Esophagus squamous epithelium (tissue), 5 donors: ENCODE measurements around the gene FHL2. TPM values are rescaled to one million over a fixed set of nuclear protein-coding genes. Genes with fewer than 3 reads are reported as not detected.

ENCODE experiments used
- DNase-seq: peaks from one replicate; lab custom pipeline; 2025; lab: John Stamatoyannopoulos, UW
- H3K27ac ChIP-seq, 4 donors: fragments of 200-600 bp; sonication (generic); one replicate each; pipeline ENCODE4 v1.5.1; 2016 to 2019; ENCODE audit warnings: mild to moderate bottlenecking in 1 of 4
- H3K27me3 ChIP-seq, 4 donors: fragments of 200-600 bp; sonication (generic); 1 replicate in 3 of 4; 2 replicates in 1 of 4; pipeline versions ENCODE4 v1.5.1 to v1.6.0; 2017 to 2021; ENCODE audit warnings: antibody characterized with exemption in 1 of 4
- H3K36me3 ChIP-seq, 3 donors: fragments of 200-600 bp; sonication (generic); one replicate each; pipeline ENCODE4 v1.5.1; 2016 to 2019
- H3K4me1 ChIP-seq, 3 donors: fragments of 200-600 bp; sonication (generic); one replicate each; pipeline ENCODE4 v1.5.1; 2017 to 2019
- H3K4me3 ChIP-seq, 4 donors: fragments of 200-600 bp; sonication (generic); 1 replicate in 3 of 4; 2 replicates in 1 of 4; pipeline ENCODE4 v1.5.1; 2016 to 2019; ENCODE audit warnings: mild to moderate bottlenecking in 2 of 4, moderate library complexity in 1 of 4
- H3K9me3 ChIP-seq, 3 donors: fragments of 200-600 bp; sonication (generic); one replicate each; pipeline ENCODE4 v1.5.1; 2016 to 2019
- POLR2A ChIP-seq, 4 donors: fragments of 450-650 bp; IDR thresholded peaks; one replicate each; pipeline ENCODE4 v1.6.1; 2017; ENCODE audit warnings: antibody characterized with exemption in 4 of 4, mild to moderate bottlenecking in 4 of 4, moderate library complexity in 3 of 4
- WGBS, 2 donors: methylation state at CpG; one replicate each; pipeline ENCODE4 v1.1.5; 2018; 5-methylcytosine and 5-hydroxymethylcytosine counted together
- intact Hi-C: fragments of 100-400 bp; cut with DNase I; formaldehyde crosslinking; loops from one replicate; pipeline ENCODE4 v1.15.0; 2022
- total RNA-seq, 4 donors: library from RNA; depleted of rRNA; stranded (reverse); fragments of >200 nt; gene quantifications; one replicate each; pipeline ENCODE4 v1.1.0, GENCODE V29; 2016
- TF ChIP-seq, protein P1 (sequence below), 6 experiments: fragments of 450-650 bp in 4 of 6; fragments of 200-600 bp in 2 of 6; sonication (generic) in 2 of 6; IDR thresholded peaks; one replicate each; pipeline ENCODE4 v1.5.1; 2016 to 2019; ENCODE audit warnings: antibody characterized with exemption in 6 of 6, mild to moderate bottlenecking in 4 of 6, moderate library complexity in 4 of 6
- donor health status: DM: yes; HTN: yes; CAD: no.

The FHL2 gene
- total RNA-seq, 4 donors from 2014 or later: 46.1 to 89.1 (median 54.7) TPM

- peaks cover 0 to 18% (median 0%) of the 10 kb centered on the region in 4 donors for H3K27me3 ChIP-seq
- peak overlapping the region; percentile 95 to 98 (median 98) for H3K27ac ChIP-seq
- 67 to 87% methylated on average over 7 of the region's 7 CpGs for WGBS, 2 donors
- no peaks in the 10 kb centered on the region for H3K9me3 ChIP-seq
- intact Hi-C loops: no loop called here
- TF ChIP-seq, protein P1, sequence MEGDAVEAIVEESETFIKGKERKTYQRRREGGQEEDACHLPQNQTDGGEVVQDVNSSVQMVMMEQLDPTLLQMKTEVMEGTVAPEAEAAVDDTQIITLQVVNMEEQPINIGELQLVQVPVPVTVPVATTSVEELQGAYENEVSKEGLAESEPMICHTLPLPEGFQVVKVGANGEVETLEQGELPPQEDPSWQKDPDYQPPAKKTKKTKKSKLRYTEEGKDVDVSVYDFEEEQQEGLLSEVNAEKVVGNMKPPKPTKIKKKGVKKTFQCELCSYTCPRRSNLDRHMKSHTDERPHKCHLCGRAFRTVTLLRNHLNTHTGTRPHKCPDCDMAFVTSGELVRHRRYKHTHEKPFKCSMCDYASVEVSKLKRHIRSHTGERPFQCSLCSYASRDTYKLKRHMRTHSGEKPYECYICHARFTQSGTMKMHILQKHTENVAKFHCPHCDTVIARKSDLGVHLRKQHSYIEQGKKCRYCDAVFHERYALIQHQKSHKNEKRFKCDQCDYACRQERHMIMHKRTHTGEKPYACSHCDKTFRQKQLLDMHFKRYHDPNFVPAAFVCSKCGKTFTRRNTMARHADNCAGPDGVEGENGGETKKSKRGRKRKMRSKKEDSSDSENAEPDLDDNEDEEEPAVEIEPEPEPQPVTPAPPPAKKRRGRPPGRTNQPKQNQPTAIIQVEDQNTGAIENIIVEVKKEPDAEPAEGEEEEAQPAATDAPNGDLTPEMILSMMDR (IDR thresholded peaks at IDR 0.05): no peak
- peaks cover 21 to 73% (median 36%) of the 10 kb centered on the region in 3 donors for H3K4me1 ChIP-seq
- no peaks in the 10 kb centered on the region for H3K36me3 ChIP-seq
- DNase-seq: no peak
- no peak overlapping the region for H3K4me3 ChIP-seq
Observed at GRCh38 chr2:105400138-105400540, 1.3 kb upstream of the FHL2 start.

DNA sequence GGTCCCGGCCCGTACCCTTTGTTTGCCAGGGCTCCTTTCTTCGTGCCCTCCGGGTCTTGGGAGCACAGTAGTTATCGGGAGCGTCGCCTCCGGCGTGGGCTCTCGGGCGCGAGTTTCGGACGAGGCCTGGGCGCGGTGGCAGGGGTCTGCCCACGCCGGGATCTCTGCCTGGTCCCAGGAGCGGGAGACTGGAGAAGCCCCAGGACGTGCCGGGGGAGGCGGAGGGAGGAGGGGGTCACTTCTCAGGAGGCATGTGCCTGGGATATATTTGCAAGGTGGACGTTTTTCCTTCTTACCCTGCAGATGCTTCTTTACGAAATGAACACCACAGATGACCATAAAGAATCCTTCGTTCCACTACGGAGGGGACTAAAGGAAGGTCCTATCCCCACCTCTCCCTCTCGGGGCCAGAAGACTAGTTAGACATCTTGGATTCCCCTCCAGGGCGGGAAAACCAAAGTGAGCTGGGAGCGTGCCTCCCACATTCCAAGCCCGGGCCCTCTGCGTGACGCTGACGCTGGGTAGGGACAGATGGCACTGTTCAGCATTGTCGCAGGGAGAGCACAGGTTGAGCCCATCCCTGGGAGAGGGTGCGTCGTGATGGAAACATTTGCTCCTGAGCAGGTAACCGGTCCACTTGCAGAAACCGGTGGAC, 483 bp upstream of the FHL2 start:
- no peak for DNase-seq
- Histone ChIP-seq H3K4me3 (peak overlapping the region; percentile 86 to 97 (median 94)), H3K4me1 (peaks cover 17 to 73% (median 37%) of the 10 kb centered on the region in 3 donors), H3K36me3 (no peaks in the 10 kb centered on the region), H3K27ac (peak overlapping the region; percentile 95 to 98 (median 98)), H3K27me3 (peaks cover 0 to 18% (median 0%) of the 10 kb centered on the region in 4 donors), H3K9me3 (no peaks in the 10 kb centered on the region)
- TF ChIP-seq, protein P1 (IDR thresholded peaks at IDR 0.05): no peak
- TF ChIP-seq POLR2A (IDR thresholded peaks at IDR 0.05): no peak
- WGBS, 2 donors: 69 to 78% methylated on average over 11 to 15 of the region's 38 CpGs
- intact Hi-C loops: no loop called here

DNA sequence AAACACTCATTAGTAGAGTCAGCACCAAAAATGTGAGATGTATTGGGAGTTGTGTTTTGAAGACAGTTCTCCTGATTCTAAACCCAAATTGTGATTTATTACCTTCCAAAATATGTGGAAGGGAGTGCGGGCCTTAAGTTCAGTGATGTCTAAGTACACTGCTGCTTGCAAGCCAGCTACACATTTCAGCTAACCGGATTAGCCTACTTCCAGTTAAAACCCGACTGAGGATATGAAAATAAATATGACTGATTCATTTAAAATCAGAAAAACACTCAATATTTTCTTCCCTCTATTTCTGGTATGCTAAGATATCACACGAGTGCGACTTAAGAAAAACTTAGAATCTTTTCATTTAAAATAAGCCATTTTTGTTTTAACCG, 907 bp downstream of the FHL2 start:
- Histone ChIP-seq H3K4me1 (peaks cover 9 to 73% (median 37%) of the 10 kb centered on the region in 3 donors), H3K27me3 (peaks cover 0 to 18% (median 0%) of the 10 kb centered on the region in 4 donors), H3K9me3 (no peaks in the 10 kb centered on the region), H3K27ac (peak overlapping the region; percentile 95 to 98 (median 98)), H3K4me3 (peak overlapping the region; percentile 86 to 97 (median 94)), H3K36me3 (no peaks in the 10 kb centered on the region)
- WGBS, 2 donors: 12 to 17% methylated on average over 6 of the region's 6 CpGs
- no peak for DNase-seq
- no peak for TF ChIP-seq POLR2A (IDR thresholded peaks at IDR 0.05)
- intact Hi-C loops: no loop called here

- peak overlapping the region; percentile 86 to 97 (median 94) for H3K4me3 ChIP-seq
Observed at GRCh38 chr2:105397025-105397722, 1.7 kb downstream of the FHL2 start.

GRCh38 chr2:105396254-105397024, 2.4 kb downstream of the FHL2 start:
- peak overlapping the region; percentile 88 to 98 (median 98) for H3K27ac ChIP-seq
- TF ChIP-seq POLR2A (IDR thresholded peaks at IDR 0.05): no peak
- TF ChIP-seq, protein P1 (IDR thresholded peaks at IDR 0.05): no peak
- DNase-seq: no peak
- 38 to 53% methylated on average over 12 of the region's 12 CpGs for WGBS, 2 donors
- H3K4me3 ChIP-seq: peak overlapping the region; percentile 86 to 97 (median 94)
- intact Hi-C loops: no loop called here
- no peaks in the 10 kb centered on the region for H3K9me3 ChIP-seq
- H3K4me1 ChIP-seq: peaks cover 18 to 86% (median 47%) of the 10 kb centered on the region in 3 donors
- no peaks in the 10 kb centered on the region for H3K36me3 ChIP-seq
- H3K27me3 ChIP-seq: peaks cover 0 to 18% (median 0%) of the 10 kb centered on the region in 4 donors

More at GRCh38 chr2:105397025-105397722, 1.7 kb downstream of the FHL2 start:
- DNase-seq: no peak
- H3K36me3 ChIP-seq: no peaks in the 10 kb centered on the region
- H3K27ac ChIP-seq: peak overlapping the region; percentile 88 to 98 (median 98)
- 35 to 39% methylated on average over 13 of the region's 13 CpGs for WGBS, 2 donors
- H3K27me3 ChIP-seq: peaks cover 0 to 18% (median 0%) of the 10 kb centered on the region in 4 donors
- peaks cover 10 to 79% (median 40%) of the 10 kb centered on the region in 3 donors for H3K4me1 ChIP-seq
- intact Hi-C loops: no loop called here
- TF ChIP-seq POLR2A (IDR thresholded peaks at IDR 0.05): no peak
- TF ChIP-seq, protein P1 (IDR thresholded peaks at IDR 0.05): no peak
- H3K9me3 ChIP-seq: no peaks in the 10 kb centered on the region
